CD4-positive, alpha-beta T cell treated with Interleukin-1 beta for 1 hour (primary cell): Measurements from ENCODE around the gene MYO5A.
"Not testable (repeated sequence)": the region's sequence is repeated elsewhere in the genome, so short reads cannot be mapped to it uniquely, and the experiment has no call there.

ENCODE experiments used
- DNase-seq, 2 donors: peaks; one replicate each; pipeline ENCODE4 v3.0.0-alpha.2; 2020 to 2022

Gene MYO5A

DNA sequence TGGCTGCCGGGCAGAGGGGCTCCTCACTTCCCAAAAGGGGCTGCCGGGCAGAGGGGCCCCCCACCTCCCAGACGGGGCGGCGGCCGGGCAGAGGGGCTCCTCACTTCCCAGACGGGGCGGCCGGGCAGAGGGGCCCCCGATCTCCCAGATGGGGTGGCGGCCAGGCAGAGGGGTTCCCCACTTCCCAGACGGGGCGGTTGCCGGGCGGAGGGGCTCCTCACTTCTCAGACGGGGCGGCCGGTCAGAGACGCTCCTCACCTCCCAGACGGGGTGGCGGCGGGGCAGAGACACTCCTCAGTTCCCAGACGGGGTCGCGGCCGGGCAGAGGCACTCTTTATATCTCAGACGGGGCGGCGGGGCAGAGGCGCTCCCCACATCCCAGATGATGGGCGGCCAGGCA is 69.0 kb downstream of the MYO5A start:
- not testable (repeated sequence) for DNase-seq

DNA sequence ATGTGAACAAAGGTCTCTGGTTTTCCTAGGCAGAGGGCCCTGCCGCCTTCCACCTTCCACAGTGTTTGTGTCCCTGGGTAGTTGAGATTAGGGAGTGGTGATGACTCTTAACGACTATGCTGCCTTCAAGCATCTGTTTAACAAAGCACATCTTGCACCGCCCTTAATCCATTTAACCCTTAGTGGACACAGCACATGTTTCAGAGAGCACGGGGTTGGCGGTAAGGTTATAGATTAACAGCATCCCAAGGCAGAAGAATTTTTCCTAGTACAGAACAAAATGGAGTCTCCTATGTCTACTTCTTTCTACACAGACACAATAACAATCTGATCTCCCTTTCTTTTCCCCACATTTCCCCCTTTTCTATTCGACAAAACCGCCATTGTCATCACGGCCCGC is 69.4 kb downstream of the MYO5A start:
- not testable (repeated sequence) for DNase-seq

DNA sequence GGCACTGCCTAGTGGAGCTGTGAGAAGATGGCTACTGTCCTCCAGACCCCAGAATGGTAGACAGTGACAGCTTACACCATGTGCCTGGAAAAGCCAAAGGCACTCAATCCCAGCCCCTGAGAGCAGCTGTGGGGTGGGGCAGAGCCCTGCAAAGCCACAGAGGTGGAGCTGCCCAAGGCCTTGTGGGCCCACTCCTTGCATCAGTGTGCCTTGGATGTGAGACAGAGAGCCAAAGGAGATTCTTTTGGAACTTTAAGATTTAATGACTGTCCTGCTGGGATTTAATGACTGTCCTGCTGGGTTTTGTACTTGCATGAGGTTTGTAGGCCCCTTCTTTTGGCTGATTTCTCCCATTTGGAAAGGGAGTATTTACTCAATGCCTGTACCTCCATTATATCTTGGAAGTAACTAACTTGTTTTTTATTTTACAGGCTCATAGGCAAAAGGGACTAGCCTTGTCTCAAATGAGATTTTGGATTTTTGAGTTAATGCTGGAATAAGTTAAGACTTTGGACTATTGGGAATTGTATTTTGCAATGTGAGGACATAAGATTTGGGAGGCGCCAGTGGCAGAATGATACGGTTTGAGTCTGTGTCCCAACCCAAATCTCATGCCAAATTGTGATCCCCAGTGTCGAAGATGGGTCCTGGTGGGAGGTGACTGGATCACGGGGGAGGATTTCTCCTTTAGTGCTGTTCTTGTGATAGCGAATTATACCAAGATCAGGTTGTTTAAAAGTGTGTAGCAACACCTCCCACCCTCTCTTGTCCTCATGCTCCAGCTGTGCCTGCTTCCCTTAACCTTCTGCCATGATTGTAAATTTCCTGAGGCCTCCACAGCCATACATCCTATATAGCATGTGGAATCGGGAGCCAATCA is 80.4 kb downstream of the MYO5A start:
- no peak for DNase-seq

DNA sequence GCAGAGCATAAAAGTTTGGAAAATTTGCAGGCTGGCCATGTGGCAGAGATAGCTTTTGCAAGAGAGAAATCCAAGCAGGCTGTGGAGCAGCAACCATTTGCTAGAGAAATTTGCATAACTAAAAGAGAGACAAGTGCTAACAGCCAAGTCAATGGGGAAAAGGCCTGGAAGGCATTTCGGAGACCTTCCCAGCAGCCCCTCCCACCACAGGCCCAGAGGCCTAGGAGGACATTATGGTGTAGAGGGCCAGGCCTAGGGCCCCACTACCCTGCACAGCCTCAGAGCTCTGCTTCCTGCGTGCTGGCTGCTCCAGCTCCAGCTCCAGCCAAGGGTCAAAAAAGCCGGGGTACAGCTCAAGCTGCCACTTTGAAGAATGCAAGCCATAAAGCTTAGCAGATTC is 82.7 kb downstream of the MYO5A start:
- no peak for DNase-seq

DNA sequence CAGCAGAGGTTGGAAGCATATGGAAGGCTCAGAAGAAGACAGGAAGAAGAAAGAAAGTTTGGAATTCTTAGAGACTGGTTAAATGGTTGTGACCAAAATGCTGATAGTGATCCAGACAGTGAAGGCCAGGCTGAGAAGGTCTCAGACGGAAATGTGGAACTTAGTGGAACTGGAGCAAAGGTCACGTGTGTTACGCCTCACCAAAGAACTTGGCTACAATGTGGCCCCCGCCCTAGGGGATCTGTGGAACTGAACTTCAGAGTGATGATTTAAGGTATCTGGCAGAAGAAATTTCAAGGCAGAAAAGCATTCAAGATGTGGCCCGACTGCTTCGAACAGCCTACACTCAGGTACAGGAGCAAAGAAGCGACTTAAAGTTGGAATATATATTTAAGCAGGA is 83.1 kb downstream of the MYO5A start:
- DNase-seq: peak in 1 of 2 donors; percentile 4

DNA sequence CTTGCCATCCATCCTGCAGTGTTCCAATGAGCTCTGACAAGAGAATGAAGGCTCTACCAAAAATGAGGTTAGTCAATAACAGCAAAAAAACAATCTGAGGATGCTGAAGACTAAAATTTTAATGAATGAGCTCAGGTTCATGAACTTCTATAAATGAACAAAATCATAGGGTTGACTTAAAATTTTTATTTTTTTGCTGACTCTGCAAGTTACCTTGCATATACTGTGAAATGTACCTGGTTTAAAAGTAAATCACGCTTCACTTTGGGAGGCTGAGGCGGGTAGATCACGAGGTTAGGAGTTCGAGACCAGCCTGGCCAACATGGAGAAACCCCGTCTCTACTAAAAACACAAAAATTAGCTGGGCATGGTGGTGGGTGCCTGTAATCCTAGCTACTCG is 85.5 kb downstream of the MYO5A start:
- DNase-seq: not testable (repeated sequence)

DNA sequence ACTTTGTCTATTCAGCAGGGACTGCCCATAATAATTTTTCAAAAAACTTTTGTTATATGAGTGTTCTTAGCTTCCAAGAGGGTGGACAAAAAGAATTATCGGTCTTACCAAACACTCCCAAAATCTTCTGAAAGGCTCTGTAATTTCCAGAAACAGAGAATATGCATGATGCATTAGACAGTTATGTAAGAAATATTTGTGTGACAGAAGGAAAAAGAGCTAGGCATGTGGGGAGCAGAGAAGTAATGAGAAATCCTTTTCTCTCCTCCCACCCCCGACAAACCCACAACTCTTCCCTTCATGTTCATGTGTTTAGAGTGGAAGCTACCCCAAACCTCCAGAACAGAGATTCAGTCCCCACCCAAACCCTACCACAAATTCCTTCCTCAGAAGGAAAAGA is 86.8 kb downstream of the MYO5A start:
- DNase-seq: no peak

DNA sequence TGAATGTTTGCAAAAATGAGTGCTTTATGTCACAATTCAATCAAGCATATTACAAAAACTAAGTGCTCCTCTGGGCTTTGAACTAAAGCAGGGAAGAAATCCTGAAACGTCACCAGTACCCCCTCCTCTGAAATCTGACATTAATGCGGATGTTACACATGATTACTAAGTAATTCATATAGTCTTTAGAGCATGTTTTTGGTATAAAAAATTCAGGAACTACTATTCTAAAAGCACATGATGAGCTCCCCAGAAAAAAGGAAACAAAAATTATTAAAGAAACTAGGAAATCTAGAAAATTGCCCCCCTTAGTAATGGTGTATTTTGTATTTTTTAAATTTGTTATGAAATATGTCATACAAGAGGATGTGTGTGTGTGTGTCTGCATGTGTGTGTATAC is 87.7 kb downstream of the MYO5A start:
- DNase-seq: no peak

DNA sequence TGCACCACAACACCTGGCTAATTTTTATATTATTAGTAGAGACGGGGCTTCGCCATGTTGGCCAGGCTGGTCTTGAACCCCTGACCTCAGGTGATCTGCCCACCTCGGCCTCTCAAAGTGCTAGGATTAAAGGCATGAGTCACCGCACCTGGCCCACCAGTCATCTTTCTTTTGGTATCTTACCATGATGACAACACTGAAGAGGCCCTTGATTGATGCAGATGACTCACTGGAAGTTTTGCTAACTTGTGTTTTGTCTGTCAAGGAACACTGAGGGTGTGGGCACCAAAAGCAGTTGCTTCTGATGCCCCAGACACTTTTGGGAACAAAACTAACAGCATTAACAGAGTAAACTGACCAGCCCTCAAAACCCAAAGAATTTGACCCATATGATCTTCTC is 88.3 kb downstream of the MYO5A start:
- peak in 1 of 2 donors; percentile 3 for DNase-seq

DNA sequence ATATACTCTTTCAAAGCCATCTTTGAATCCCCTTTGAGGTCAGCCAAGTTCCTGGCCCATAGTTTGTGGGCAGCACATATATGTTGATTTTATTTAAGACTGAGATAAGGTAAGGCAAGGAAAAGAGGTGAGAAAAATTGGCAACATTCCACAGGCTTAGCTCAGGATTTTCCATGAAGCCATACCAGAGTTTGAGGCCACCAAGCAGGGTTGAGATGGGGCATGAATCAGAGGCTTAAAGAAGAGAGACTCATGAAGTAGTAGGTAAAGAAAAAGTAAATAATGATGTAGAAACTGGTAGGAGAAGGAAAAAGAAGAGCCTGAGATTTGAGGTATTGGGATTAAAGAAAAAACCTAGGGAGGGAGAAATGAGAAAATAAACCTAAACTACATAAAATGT is 89.2 kb downstream of the MYO5A start:
- no peak for DNase-seq

DNA sequence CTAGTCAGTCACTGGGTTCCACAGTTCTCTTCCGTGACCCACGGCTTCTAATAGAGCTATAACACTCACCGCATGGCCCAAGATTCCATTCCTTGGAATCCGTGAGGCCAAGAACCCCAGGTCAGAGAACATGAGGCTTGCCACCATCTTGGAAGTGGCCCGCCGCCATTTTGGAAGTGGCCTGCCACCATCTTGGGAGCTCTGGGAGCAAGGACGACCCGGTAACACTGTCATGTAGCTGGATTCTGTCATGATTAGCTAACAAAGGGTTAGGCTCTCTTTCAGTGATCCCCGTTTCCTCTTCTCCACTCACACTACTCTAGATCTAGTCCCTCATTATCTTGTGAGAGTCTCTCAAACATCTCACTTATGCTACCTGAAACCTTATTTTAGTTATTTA is 89.6 kb downstream of the MYO5A start:
- not testable (repeated sequence) for DNase-seq

DNA sequence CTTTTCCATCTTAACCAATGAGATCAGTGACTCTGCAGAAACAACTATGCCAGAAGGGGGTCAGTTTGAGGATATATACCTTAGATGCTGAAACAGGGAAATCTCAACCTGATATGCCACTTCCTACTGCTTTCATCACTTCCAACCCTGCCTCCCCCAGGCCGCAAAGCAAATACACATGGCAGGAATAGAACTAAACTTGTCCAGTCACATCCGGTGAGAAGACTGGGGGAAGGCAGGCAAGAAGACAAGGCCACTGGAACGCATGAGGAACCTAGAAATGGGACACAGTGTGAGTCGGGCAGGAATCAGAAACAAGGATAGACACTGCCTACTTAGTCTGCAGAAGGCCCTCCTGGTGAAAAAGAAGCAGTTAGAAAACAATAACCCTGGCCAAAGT is 90.6 kb downstream of the MYO5A start:
- peak in 1 of 2 donors; percentile 2 for DNase-seq

DNA sequence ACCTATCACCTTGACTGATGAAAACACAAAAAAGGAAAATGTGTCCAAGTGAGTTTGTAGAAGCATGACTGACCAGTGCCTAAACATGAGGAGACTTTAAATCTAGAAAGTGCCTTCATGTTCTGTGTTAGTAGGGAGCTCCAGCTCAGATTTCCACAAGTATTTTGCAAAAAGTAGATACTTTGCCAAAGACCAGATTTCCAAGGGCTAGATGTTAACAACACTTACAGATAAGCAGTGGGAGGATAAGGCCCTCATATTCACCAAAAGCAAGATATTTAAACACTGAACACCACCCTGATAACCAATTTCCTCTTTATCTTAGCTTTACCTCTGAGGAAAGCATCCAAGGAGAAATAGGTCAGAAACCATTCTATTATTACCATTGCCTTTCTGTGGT is 91.0 kb downstream of the MYO5A start:
- DNase-seq: no peak

DNA sequence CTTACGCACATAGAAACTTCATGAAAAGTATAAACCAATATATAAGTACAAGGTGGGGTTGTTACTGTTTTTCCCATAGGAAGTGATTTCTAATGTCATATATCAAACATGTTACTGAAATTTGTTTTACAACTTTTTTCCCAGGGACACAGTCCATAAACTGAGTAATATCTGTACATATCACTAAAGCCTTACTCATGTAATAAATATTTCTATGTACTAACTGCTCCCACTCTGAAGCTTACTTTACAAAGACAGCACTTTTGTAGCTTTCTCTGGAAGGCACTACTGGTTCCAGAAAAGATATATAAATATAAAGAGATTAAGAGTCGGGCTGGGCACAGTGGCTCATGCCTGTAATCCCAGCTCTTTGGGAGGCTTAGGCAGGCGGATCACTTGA is 91.7 kb downstream of the MYO5A start:
- DNase-seq: no peak

DNA sequence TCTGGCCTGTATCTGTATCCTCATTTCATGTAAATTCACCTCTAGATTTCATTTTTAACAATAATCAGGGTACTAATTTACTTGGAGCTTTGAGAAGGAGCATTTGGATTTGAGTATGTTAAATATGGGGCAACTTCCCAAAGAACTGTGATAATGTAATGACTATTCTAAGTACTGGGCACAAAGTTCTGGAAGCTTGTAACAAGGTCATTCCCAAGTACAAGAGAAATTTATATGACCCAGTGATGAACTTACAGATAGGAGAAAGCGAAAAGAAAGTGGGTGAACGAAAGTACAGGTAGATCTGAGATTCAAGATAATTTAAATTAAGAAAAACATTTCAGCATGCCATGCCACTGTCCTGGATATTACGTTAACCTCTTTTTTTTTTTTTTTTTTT is 93.8 kb downstream of the MYO5A start:
- DNase-seq: no peak

DNA sequence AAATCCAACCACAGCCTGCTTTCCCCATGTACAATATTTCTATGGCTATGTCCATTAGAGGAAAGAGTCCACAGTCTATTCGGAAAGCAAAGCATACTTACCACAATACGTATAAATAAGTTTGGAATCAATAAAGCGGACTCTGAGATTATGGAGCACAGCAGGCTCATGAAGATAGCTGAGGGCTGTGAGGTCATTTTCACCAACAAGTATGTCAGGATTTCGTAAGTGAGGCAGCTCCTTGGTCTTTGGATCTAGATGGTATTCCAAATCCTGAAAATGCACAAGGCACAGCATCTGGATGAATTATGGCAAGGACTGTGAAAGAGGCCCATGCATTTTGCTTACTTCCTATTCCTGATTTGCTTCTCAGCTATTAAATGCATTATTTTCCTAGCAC is 100.4 kb downstream of the MYO5A start:
- DNase-seq: no peak

DNA sequence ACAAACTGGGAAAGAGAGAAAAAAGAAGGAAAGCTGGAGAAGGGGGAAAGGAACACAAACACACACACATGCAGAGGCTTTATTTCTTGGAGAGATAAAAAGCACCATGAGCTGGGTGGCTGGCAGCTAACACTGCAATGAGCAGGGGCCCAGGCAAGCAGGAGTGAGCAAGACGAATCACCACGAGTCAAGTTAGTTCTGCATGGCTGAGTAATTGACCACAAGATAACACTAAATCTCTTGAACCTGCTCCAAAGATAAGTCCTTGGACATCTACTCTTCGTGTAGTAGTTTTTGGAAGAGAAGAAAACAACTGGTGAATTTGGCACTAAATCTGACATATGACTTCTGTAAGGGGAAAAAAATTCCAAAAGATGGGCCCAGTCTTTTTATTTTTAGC is 100.9 kb downstream of the MYO5A start:
- DNase-seq: no peak

DNA sequence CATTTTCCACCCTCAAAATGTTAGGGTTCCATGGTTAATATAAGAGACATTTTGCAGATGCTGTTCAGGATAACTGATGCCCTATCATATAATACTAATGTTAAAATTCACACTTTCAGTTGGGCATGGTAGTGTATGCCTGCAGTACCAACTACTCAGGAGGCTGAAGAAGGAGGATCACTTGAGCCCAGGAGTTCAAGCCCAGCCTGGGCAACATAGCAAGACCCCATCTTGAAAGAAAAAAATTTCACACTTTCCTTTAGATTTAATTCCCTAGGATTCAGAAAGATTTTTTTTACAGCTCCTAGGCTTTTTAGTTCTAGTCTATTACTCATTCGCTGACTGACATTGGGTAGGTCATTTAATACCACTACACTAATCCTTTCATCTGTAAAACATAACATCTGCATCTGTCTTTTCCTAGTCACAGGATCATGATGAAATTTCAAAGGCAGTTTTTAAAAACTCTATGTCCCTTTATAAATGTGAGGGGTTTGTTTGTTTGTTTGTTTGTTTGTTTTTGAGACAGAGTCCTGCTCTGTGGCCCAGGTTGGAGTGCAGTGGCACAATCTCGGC is 103.7 kb downstream of the MYO5A start:
- no peak for DNase-seq

DNA sequence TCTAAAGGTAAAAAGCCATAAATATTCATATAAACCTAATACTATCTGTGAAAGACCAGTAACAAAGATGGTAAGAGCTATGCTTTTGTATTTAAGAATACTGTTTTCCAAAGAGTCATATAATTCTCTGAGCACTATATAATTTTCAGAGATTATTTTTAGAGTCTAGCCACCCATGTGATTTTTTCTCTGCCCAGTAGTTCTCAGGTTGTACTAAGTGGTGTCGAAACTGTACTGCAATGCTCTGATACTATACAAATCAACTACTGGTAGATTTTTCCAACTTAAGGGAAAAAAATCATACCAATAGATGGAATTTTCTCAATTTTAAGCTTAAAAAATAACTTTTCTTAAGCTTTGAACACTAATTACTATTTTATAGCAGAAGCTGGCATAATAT is 104.8 kb downstream of the MYO5A start:
- no peak for DNase-seq

DNA sequence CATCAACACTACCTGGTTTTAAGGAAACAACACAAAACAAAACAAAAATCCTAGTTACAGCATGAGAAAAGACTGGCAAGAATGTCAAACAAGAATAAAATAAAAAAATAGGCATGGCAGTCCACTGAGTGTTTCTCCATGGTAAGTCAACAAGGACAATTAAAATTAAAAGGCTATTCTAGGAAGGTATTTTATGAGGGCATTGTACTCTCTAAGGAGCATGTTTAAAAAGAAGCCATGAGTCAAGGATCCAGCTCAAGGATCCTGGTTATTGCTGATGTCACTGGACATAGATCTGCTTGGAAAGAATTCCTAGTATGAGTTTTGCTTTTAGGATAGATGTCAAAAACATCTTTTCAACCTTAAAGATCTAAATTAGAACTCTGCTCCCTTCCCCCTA is 106.7 kb downstream of the MYO5A start:
- no peak for DNase-seq

DNA sequence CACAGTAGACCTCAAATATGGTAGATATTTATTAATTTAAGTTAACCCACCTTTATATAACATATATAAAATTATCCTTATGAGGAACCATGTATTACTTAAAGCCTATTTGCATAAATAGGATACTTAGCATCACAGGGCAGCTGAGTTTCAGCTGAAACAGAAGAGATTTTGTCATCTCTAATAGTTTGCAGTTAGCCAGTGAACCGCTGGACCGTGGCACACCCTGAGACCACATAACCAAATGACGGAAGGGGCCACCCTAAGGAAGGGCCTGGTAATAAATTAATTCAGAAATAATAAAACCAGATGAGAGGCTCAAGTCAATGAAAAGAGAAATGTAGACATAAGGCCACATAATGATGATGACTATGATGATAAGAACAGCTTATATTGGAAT is 107.7 kb downstream of the MYO5A start:
- no peak for DNase-seq

DNA sequence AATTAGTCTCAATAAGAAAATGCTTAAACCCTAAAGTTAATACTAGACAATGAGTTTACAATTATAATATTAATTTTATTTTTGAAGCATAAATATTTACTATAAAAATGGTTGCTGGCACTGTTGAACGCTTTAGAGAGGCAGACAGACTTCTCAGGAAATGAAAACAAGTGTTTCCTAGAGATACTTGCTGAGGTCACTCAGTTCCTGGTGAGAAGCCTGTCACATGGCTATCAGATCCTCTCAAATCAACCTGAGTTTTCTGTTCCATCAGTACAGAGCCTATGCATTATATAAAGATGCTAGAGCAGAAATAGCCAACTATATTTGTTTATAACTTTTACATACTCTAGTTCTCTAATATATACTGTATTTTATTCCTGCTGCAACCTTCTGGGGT is 109.2 kb downstream of the MYO5A start:
- no peak for DNase-seq

DNA sequence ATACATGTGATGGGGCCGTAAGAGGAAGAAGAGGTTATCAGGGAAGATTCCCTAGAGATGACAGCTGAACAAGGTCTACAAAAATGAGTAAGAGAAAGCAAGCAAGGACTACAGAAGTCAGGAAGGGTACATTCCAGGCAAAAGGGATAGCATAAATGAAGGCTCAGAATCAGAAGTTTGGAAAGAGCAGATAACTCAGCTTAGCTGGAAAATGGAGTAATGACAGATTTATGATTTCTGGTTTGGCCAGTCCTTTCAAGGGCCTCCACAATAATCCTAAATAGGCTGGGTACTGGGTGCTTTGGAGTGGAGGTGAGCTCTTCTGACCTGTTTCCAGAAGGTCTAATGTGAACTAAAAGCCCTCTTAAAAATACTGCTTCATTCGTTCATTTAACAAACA is 110.7 kb downstream of the MYO5A start:
- DNase-seq: no peak

DNA sequence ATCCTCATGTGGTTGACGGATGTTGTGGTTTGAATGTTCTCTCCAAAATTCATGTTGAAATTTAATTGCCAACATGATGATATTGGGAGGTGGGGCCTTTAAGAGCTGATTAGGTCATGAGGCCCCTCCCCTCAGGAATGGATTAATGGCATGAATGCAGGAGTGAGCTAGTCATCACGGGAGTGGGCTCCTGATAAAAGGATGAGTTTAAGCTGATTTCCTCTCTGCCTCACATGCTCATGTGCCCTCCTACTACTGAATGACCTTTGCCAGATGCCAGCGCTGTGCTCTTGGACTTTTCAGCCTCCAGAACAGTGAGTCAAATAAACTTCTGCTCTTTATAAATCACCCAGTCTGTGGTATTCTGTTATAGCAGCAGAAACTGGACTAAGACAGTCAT is 111.2 kb downstream of the MYO5A start:
- no peak for DNase-seq

DNA sequence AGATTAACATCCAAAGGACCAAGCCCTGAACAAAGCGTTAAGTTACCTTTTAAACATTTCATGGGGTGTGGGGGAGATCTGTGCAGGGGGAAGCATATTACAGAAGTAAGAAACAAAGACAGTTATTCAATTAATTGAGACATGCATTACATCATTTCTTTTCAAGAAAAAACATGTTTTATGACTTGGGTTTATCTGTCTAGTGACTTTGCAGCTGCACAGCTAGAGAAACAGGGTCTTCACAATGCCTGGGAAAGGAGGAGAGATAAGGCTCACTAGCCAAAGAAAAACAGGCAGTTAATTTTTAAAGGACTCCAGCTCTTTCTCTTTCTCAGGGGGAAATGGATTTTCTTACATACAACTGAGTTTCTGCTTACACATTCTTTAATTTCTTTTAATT is 112.1 kb downstream of the MYO5A start:
- DNase-seq: not testable (repeated sequence)
